ENCODE results near the gene SMCO2. TPM values are rescaled to one million over a fixed set of nuclear protein-coding genes. Genes with fewer than 3 reads are reported as not detected.

The SMCO2 gene
- total and polyA plus RNA-seq, 4 donors = 0.16 to 0.33 (median 0.31) TPM; not detected in 1

- DNase-seq = no peak
Measured at GRCh38 chr12:27449026-27449425, 2.5 kb downstream of the SMCO2 start.

DNA sequence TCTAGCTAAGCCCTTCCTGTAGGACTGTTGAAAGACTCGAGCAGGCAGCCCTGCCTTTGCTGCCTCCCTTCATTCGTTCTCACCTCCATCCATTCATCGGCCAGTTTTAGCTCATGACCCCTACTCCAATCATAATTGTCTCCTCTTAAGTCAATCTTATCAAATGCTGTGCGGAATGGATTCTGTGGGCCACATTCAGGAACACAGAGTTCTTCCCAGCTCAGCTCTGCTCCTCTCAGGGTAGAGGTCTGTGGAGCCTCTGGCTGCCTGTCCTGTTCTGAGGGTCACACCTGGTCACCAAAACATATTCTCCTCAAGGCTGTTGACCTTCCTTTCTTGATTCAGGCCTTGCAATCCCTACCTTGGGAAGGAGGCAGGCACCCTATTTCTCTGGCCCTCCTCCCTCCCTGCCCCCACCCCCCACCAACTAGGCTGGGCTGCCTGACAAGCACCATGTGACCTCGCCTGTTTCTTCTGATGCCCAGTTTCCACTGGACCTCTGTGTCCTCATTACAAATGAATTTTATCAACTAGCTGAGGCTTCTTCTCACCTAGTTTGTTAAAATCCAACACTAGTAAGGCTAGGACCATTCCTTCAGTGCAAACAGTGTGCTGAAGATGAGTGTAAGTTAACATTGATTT is 3.5 kb downstream of the SMCO2 start:
- H3K27me3 ChIP-seq (ENCODE audit: control insufficient read depth in 3 of 3, insufficient read depth in 3 of 3, low read length in 2 of 3) = no peaks in the 10 kb centered on the region
- no peak for TF ChIP-seq CTCF (IDR thresholded peaks at IDR 0.05; ENCODE audit: control extremely low read depth, extremely low read depth)
- peaks cover 0 to 4% (median 2%) of the 10 kb centered on the region in 4 donors for H3K9me3 ChIP-seq (ENCODE audit: control insufficient read depth in 4 of 4, insufficient read depth in 3 of 4, low read length in 3 of 4)
- no peak overlapping the region for H3K4me3 ChIP-seq
- H3K36me3 ChIP-seq (ENCODE audit: control insufficient read depth in 4 of 4, insufficient read depth in 4 of 4, low read length in 4 of 4) = no peaks in the 10 kb centered on the region
- peaks cover 0 to 18% (median 6%) of the 10 kb centered on the region in 5 donors for H3K4me1 ChIP-seq (ENCODE audit: control insufficient read depth in 5 of 5, insufficient read depth in 5 of 5, low read length in 5 of 5)
- no peak overlapping the region for H3K9ac ChIP-seq (ENCODE audit: insufficient read depth in 1 of 2, low read length in 2 of 2)
- DNase-seq (no peak), ATAC-seq (ENCODE audit: insufficient read depth, low FRiP score) (no peak)
- H3K27ac ChIP-seq (ENCODE audit: low read depth in 1 of 2, low read length in 1 of 2) = no peak overlapping the region
- 91 to 95% methylated on average over 5 of the region's 5 CpGs for WGBS, 2 donors

More at GRCh38 chr12:27449026-27449425, 2.5 kb downstream of the SMCO2 start:
- no peaks in the 10 kb centered on the region for H3K27me3 ChIP-seq (ENCODE audit: control insufficient read depth in 3 of 3, insufficient read depth in 3 of 3, low read length in 2 of 3)
- H3K9me3 ChIP-seq (ENCODE audit: control insufficient read depth in 4 of 4, insufficient read depth in 3 of 4, low read length in 3 of 4) = peaks cover 0 to 4% (median 2%) of the 10 kb centered on the region in 4 donors
- H3K4me1 ChIP-seq (ENCODE audit: control insufficient read depth in 5 of 5, insufficient read depth in 5 of 5, low read length in 5 of 5) = peaks cover 0 to 17% (median 5%) of the 10 kb centered on the region in 5 donors
- TF ChIP-seq CTCF (IDR thresholded peaks at IDR 0.05; ENCODE audit: control extremely low read depth, extremely low read depth) = no peak
- H3K9ac ChIP-seq (ENCODE audit: insufficient read depth in 1 of 2, low read length in 2 of 2) = no peak overlapping the region
- 74 to 79% methylated on average over 6 of the region's 6 CpGs for WGBS, 2 donors
- no peak overlapping the region for H3K27ac ChIP-seq (ENCODE audit: low read depth in 1 of 2, low read length in 1 of 2)
- ATAC-seq (ENCODE audit: insufficient read depth, low FRiP score) = no peak
- no peaks in the 10 kb centered on the region for H3K36me3 ChIP-seq (ENCODE audit: control insufficient read depth in 4 of 4, insufficient read depth in 4 of 4, low read length in 4 of 4)
- no peak overlapping the region for H3K4me3 ChIP-seq

- H3K9me3 ChIP-seq (ENCODE audit: control insufficient read depth in 4 of 4, insufficient read depth in 3 of 4, low read length in 3 of 4) = peaks cover 0 to 3% (median 0%) of the 10 kb centered on the region in 4 donors
- no peak overlapping the region for H3K27ac ChIP-seq (ENCODE audit: low read depth in 1 of 2, low read length in 1 of 2)
- no peak overlapping the region for H3K9ac ChIP-seq (ENCODE audit: insufficient read depth in 1 of 2, low read length in 2 of 2)
- peaks cover 0 to 18% (median 6%) of the 10 kb centered on the region in 5 donors for H3K4me1 ChIP-seq (ENCODE audit: control insufficient read depth in 5 of 5, insufficient read depth in 5 of 5, low read length in 5 of 5)
- no peaks in the 10 kb centered on the region for H3K36me3 ChIP-seq (ENCODE audit: control insufficient read depth in 4 of 4, insufficient read depth in 4 of 4, low read length in 4 of 4)
- H3K4me3 ChIP-seq = no peak overlapping the region
- TF ChIP-seq CTCF (IDR thresholded peaks at IDR 0.05; ENCODE audit: control extremely low read depth, extremely low read depth) = no peak
- DNase-seq (peak in 1 of 3 donors; percentile 31), ATAC-seq (ENCODE audit: insufficient read depth, low FRiP score) (no peak)
- WGBS, 2 donors = 73 to 75% methylated on average over 6 of the region's 6 CpGs
- no peaks in the 10 kb centered on the region for H3K27me3 ChIP-seq (ENCODE audit: control insufficient read depth in 3 of 3, insufficient read depth in 3 of 3, low read length in 2 of 3)
Measured at GRCh38 chr12:27451036-27451825, 4.7 kb downstream of the SMCO2 start.

Measured in lung (tissue), 12 donors.